H54 (cell line): ENCODE measurements around the gene PRSS23.
"Not testable (repeated sequence)": the region's sequence is repeated elsewhere in the genome, so short reads cannot be mapped to it uniquely, and the experiment has no call there.

ENCODE experiments used
- DNase-seq: peaks from one replicate; pipeline ENCODE4 v3.0.0; 2011; ENCODE audit warnings: low spot score, mixed read lengths; ENCODE audit not compliant: insufficient read length
- FAIRE-seq: peaks from 3 replicates; lab custom pipeline; 2011; peaks lifted over from hg19 to GRCh38; lab: Jason Lieb, UNC
- POLR2A ChIP-seq: IDR thresholded peaks from 2 replicates; pipeline ENCODE4 v1.6.1; 2011; ENCODE audit warnings: low read depth, mild to moderate bottlenecking, low read length

Gene PRSS23

DNA sequence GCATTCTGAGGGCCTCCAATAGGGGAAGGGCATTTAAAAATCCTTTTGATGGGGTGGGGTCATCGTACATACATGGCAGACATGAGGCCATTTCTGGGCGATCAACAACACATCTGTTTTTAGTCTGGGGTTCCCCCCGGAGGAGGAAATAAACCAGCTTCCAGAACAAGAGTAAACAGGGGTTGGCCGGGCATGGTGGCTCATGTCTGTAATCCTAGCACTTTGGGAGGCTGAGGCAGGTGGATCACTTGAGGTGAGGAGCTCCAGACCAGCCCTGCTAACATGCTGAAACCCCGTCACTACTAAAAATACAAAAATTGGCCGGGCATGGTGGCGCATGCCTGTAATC, 12.0 kb downstream of the PRSS23 start:
- no peak for TF ChIP-seq POLR2A
- no peak for DNase-seq
- no peak for FAIRE-seq

DNA sequence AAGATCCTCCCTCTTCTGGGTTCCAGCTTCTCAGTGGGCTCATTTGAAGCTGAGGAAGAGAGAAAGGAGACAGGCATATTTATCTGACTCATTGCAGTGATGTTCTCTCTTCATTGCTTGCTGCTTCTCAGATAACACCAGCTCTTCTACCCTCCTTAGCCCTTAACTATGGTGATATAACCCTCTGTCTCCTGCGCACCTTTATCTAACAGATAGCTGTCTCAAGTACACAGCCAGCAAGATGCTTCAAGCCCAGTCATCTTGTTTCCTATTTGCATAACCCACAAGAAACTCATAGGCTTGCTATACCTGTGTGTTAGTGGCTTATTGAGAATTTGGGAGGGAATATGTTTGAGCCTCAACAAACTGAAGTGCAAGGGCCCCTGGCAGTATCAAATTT, 12.6 kb downstream of the PRSS23 start:
- no peak for DNase-seq
- FAIRE-seq: no peak
- TF ChIP-seq POLR2A: no peak

DNA sequence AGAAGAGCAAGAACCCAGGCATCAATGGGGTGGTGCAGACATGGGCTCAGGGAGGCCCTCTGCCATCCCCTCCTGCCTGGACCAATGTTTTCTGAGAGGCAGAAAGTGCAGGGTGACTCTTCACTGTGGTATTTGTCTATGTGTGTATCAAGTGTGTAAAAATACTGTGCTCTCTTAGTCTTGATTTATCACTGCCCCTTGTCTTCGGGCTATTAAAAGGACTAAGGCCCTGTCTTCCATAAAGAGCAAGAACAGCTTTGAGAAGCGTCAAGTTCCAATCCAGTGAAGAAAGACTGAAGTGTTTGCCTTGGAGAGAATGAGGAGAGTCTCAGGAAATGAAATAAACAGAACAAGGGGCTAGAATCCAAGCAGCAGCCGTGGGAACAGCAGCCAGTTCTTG, 14.4 kb downstream of the PRSS23 start:
- FAIRE-seq (no peak), DNase-seq (no peak)
- TF ChIP-seq POLR2A: no peak

DNA sequence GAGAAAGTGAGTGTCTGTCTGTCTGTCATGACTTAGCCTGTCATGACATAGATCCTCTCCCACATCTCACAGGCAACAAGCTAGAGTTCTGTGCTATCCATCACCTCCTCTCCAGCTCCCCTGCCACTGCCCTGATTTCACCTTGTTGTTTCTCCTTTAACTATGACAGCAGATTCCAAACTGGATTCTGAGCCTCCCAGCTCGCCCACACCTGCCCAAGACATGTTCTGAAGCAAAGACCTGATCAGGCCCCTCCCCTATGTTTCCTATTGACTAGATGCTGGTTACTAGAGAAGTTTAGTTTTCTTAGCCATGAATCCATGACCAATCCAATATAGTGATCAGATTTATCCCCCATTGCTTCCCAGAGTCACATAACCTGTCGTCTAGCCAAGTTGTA, 15.4 kb downstream of the PRSS23 start:
- FAIRE-seq (no peak), DNase-seq (no peak)
- TF ChIP-seq POLR2A: no peak

DNA sequence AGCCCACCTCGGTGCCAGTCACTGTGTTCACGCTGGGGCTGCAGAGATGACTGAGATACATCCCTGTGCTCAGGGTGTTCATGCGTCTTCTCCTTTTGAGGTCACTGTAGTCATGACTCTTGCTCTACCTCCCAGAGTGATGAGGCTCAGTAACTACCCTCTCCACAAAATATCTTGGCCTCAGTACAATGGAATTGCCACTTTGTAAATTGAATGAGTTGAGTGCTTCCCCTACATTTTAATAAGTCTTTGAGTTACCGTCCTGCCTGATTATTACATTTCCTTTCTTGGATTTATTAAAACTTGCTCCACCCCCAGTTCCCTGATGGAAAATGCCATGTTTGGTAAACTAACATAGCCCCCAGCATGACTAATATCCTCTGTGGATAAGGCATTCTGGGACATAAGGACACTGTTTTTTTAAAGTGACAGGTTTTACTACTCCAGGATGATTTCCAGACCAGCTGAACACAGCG, 15.9 kb downstream of the PRSS23 start:
- no peak for DNase-seq
- peak; percentile 75 for FAIRE-seq
- no peak for TF ChIP-seq POLR2A

DNA sequence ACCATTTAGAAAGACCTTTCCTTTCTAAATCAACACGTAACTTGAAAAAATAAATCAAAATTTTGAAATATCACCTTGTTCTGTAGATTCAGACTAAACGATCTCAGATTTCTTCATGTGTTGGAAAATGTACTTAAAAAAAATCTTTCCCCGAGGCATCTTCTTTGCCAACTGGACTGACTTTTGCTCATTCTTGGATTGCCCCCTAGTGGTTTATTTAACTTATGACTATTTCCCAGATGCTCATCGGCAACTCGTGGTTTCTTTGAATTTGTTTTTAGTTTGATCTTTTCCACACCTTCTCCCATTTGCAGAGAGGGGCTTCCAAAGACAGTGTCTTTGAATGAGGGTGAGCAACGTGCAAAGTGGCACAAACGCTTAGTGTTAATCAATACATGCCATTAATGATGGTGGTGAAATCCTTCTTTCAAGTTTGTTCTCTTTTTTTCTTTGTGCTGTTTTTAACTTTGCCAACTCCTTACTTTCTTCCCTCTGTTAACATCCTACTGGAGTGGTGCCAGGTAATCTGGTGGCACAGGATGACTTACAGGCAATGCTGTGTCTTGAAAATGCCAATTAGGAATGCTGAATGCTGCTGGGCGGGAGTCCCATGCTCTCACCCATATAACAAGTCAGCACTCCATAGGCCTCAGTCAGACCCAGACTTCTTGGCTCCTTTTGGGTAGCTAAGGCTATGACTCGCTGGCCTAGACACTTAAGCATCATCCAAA, 18.3 kb downstream of the PRSS23 start:
- peak; percentile 82 for FAIRE-seq
- TF ChIP-seq POLR2A: no peak
- no peak for DNase-seq

DNA sequence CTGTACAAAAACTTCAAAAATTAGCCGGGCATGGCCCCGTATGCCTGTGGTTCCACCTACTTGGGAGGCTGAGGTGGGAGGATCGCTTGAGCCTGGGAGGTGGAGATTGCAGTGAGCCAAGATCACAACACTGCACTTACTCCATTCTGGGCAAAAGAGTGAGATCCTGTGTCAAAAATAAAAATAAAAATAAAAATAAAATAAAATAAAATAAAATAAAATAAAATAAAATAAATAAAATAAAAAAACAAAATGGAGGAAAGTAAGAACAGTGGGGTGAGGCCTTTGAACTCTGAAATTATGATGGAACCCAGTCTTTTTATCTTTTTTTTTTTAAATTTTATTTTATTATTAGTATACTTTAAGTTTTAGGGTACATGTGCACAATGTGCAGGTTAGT, 23.8 kb downstream of the PRSS23 start:
- DNase-seq, FAIRE-seq: not testable (repeated sequence)

DNA sequence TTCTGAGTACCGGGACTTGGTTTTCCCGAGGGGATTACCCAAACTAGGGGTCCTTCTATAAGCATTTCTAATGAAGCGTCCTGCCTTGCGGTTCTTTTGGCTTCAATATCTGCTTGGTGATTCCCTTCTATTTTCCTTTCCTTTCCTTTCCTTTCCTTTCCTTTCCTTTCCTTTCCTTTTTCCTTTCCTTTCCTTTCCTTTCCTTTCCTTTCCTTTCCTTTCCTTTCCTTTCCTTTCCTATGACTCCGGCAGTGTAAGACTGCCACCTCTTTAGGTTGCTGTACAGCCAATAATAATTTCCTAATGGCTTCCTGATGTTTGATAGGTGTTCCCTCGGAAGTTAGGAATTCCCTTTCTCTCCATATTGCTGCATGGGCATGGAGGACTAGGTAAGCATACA, 34.0 kb downstream of the PRSS23 start:
- not testable (repeated sequence) for FAIRE-seq, DNase-seq

DNA sequence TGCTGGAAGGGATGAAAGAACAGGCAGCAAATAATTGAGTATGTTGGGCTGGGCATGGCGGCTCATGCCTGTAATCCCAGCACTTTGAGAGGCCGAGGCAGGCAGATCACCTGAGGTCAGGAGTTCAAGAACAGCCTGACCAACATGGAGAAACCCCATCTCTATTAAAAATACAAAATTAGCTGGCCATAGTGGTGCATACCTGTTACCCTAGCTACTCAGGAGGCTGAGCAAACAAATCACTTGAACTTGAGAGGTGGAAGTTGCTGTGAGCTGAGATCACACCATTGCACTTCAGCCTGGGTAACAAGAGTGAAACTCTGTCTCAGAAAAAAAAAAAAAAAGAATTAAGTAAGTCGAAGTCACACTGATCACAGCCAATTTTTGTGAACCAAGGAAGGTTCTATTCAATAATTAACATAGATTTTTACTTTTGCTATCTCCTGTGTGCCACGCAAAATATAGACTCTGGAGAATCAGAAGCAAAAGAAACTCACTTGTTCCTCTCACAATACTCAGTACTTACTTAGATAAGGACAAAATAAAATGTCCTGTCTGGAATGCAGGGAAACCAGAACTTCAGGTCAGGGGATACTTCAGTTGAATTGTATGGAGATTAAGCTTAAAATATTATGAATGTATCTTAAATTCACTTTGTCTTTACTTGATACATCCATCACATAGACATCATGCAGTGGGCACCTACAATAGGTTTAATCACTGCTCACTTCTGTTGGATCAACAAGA, 44.6 kb downstream of the PRSS23 start:
- not testable (repeated sequence) for FAIRE-seq, DNase-seq

DNA sequence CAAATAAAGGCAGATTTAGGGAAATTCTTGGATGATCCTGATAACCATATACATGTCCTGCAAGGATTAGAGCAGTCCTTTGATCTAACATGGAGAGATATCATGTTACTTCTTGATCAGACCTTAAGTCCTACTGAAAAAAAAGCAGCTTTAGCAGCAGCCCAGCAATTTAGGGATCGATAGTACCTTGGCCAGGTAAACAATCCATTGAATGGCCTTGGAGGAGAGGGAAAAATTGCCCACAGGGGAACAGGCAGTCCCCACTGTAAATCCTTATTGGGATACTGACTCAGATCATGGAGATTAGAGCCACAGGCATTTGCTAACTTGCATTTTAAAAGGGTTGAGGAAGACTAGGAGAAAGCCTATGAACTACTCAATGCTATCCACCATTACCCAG, 47.8 kb downstream of the PRSS23 start:
- DNase-seq (no peak), FAIRE-seq (no peak)
- no peak for TF ChIP-seq POLR2A

DNA sequence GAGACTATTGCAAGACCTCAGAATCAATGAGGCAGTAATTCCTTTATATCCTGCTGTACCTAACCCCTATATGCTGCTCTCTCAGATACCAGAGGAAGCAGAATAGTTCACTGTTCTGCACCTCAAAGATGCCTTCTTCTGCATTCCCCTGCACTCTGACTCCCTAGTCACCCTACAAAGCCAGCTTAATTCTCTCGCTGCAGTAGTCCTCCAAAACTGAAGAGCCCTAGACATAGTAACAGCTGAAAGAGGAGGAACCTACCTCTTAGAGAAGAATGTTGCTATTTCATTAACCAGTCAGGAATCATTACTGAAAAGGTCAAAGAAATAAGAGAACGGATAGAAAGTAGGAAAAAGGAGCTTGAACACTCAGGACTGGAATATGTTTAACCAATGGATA, 49.3 kb downstream of the PRSS23 start:
- no peak for FAIRE-seq

More for the DNA sequence above, 49.3 kb downstream of the PRSS23 start:
- TF ChIP-seq POLR2A: no peak
- no peak for DNase-seq
